Testis (tissue), 2 donors: ENCODE measurements around the gene PIN4.

Experiments used
- CTCF ChIP-seq, 3 experiments: fragments of 450-650 bp in 2 of 3; fragments of 200-600 bp in 1 of 3; sonication (generic) in 1 of 3; IDR thresholded peaks; one replicate each; pipeline ENCODE4 v1.5.1; 2016 to 2019; ENCODE audit warnings: antibody characterized with exemption in 3 of 3, mild to moderate bottlenecking in 2 of 3, moderate library complexity in 1 of 3
- POLR2A ChIP-seq: fragments of 450-650 bp; IDR thresholded peaks from one replicate; pipeline ENCODE4 v1.6.1; 2017; ENCODE audit warnings: antibody characterized with exemption, mild to moderate bottlenecking, moderate library complexity

DNA sequence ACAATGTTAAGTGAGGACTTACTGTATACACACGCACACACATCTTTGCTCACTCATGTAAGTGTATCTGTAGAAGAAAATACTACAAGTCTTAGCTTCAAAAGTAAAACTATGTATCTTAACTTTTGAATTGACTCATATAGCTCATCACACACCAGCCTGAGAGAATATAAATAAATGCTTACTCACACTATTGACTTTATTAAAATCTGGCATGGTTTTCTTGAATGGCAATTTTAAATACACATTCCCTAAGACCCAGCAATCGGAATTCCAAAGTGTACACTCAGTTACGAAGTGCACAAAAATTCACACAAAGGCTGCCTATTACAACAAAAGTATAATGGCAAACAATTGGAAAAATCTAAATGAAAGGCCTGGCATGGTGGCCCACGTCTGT, 55.3 kb downstream of the PIN4 start:
- TF ChIP-seq CTCF (IDR thresholded peaks at IDR 0.05) (no peak), POLR2A (no peak)
